Spinal cord (tissue), 10 donors: ENCODE data around the gene SLC25A21. TPM values are rescaled to one million over a fixed set of nuclear protein-coding genes. Genes with fewer than 3 reads are reported as not detected.

Experiments used
- DNase-seq, 6 donors: peaks; one replicate each; pipeline versions ENCODE4 v3.0.0 to v3.0.0-alpha.2; 2013 to 2015; ENCODE audit warnings: low spot score in 6 of 6, low read depth in 4 of 6
- H3K27ac ChIP-seq: one replicate; pipeline ENCODE4 v1.5.1; 2013; ENCODE audit warnings: low read depth, low read length, control low read depth
- H3K27me3 ChIP-seq: one replicate; pipeline ENCODE4 v1.6.1; 2013; ENCODE audit warnings: low read length; ENCODE audit not compliant: control insufficient read depth, insufficient read depth
- H3K36me3 ChIP-seq: one replicate; pipeline ENCODE4 v1.6.1; 2013; ENCODE audit warnings: low read length; ENCODE audit not compliant: control insufficient read depth, insufficient read depth
- H3K4me1 ChIP-seq: one replicate; pipeline ENCODE4 v1.6.1; 2013; ENCODE audit warnings: low read length; ENCODE audit not compliant: control insufficient read depth, insufficient read depth
- H3K4me3 ChIP-seq: one replicate; pipeline ENCODE4 v1.5.1; 2013; ENCODE audit warnings: low read depth, low read length, control low read depth
- H3K9me3 ChIP-seq: one replicate; pipeline ENCODE4 v1.6.1; 2013; ENCODE audit warnings: low read length; ENCODE audit not compliant: control insufficient read depth, insufficient read depth
- WGBS: methylation state at CpG from one replicate; pipeline ENCODE4 v1.1.5; 2013; ENCODE audit warnings: missing lambda C conversion rate; ENCODE audit not compliant: insufficient coverage; 5-methylcytosine and 5-hydroxymethylcytosine counted together
- polyA plus RNA-seq, 2 donors: library from polyadenylated mRNA; unstranded; fragments of 120-200 nt; gene quantifications; one replicate each; pipeline ENCODE4 v1.2.1, GENCODE V29; 2013; ENCODE audit not compliant: insufficient read length in 2 of 2
- total RNA-seq, 2 donors: library from RNA; depleted of rRNA in 1 of 2; stranded (reverse); fragments of 120-200 nt in 1 of 2; fragments of >200 nt in 1 of 2; gene quantifications; one replicate each; pipeline versions ENCODE4 v1.2.3 to v1.2.4, GENCODE V29; 2013 to 2014
- donor health status: healthy.

The SLC25A21 gene
- total and polyA plus RNA-seq, 4 donors: 0.99 to 4.5 (median 2.4) TPM

DNA sequence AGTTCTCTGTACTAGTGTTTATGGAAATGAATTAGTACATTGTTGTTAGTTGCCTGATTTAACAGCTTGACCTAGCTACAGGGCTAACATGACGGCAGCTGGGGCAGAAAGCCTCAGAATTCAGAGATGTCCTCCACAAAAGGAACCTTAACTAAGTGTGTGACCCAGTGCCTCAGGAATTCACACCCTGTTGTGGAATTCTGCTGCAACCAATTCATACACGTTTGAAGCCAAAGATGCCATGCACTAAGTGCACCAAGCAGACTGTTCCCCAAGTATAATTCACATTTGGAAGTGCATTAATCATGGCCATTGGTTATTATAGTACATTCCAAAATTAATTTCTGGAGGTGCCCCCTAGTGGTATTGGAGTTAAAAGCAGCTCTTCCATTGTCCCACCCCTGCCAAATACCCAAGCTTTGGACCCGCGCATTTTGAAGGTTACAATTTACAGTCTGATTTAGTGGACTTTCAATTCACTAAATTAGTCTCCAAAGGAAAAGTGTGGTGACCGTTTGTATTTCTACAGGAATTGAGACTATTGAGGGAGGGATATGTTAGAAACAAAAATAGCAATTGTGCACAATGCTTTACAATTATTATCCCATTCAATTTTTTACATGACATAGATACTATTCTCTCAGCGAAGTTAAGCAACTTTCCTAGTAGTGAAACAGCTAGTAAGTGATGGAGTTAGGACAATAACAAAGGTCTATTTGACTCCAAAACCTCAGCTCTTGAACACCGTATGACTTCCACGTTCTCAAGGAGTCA, 424.8 kb downstream of the SLC25A21 start:
- Histone ChIP-seq H3K9me3 (no peaks in the 10 kb centered on the region), H3K27me3 (no peaks in the 10 kb centered on the region), H3K36me3 (no peaks in the 10 kb centered on the region), H3K4me3 (no peak overlapping the region), H3K4me1 (no peaks in the 10 kb centered on the region), H3K27ac (no peak overlapping the region)
- 72% methylated on average over 3 of the region's 8 CpGs for WGBS
- DNase-seq: no peak

DNA sequence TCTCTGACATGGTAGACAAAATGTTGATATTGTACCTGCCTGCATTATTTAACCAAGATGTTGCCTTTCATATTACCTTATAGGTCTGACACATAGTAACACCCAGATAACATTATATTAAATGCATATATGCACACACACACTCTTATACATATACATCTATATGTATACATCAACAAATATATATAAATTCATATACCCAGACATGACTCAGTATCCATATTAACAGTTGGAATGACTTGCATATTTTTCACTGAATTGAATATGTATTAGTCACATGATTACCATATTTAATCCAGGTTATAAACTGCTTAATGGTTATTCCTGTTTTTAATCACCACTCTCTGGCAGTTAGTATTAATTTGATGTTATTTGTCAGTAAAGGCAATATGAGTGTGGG, 425.5 kb downstream of the SLC25A21 start:
- no peaks in the 10 kb centered on the region for H3K9me3 ChIP-seq
- H3K4me1 ChIP-seq: no peaks in the 10 kb centered on the region
- H3K4me3 ChIP-seq: no peak overlapping the region
- no peak for DNase-seq
- H3K27ac ChIP-seq: no peak overlapping the region
- no peaks in the 10 kb centered on the region for H3K36me3 ChIP-seq
- H3K27me3 ChIP-seq: no peaks in the 10 kb centered on the region

DNA sequence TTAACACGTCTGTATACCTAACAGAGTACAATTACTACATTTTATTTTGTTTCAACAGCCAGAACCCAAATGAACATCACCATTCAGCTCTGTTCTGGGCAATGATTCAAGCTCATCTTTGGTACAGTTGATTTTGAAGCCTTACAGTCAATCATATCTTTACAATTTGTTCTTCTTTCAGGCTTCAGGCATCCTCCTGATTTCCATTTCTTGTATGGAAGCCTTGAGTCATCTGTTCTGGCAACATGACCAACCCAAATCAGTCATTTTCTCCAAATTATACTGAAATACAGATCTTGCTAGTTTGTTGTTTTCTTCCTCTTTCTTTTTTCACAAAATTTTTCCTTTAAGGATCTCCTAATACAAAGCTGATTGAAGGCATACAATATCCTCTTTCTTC, 430.5 kb downstream of the SLC25A21 start:
- no peak for DNase-seq
- WGBS: 38% methylated on average over 1 of the region's 1 CpG
- H3K36me3 ChIP-seq: no peaks in the 10 kb centered on the region
- no peak overlapping the region for H3K27ac ChIP-seq
- no peaks in the 10 kb centered on the region for H3K4me1 ChIP-seq
- no peaks in the 10 kb centered on the region for H3K27me3 ChIP-seq
- H3K9me3 ChIP-seq: no peaks in the 10 kb centered on the region
- no peak overlapping the region for H3K4me3 ChIP-seq

DNA sequence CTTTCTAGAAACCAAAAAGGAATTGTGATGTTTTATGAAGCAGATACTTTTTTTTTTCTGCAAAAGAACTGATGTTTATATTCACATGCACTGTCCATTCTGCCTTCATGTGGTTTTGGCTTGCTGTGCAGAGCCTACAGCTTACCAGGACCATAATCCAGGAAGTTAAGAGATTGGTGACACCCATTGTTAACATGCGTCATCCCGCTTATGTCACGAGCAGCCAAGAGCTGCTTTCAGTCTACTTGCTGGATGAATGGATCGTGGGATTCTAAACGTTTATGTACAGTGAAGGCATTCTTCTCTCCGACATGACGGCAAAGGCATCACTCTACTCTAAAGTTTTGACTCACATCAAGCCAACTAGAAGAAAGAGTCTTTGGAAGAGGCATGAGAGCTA, 434.1 kb downstream of the SLC25A21 start:
- Histone ChIP-seq H3K27me3 (no peaks in the 10 kb centered on the region), H3K36me3 (no peaks in the 10 kb centered on the region), H3K4me1 (no peaks in the 10 kb centered on the region), H3K27ac (no peak overlapping the region), H3K4me3 (no peak overlapping the region), H3K9me3 (no peaks in the 10 kb centered on the region)
- no peak for DNase-seq
- 100% methylated on average over 1 of the region's 7 CpGs for WGBS

DNA sequence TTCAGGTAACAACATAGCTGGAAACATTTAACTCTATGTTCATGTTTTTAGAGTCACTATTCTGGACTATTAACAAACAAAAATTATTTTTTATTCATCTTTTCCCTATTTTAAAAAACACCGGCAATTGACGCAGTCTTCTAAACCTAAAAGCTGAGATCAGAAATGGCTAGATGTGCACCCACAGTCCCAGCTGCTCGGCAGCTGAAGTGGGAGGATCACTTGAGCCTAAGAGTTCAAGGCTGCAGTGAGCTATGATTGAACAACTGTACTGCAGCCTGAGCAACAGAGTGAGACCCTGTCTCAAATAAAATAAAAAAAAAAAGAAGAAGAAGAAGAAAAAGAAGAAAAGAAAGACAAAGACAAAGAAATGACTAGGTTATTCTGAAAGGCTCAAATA, 446.3 kb downstream of the SLC25A21 start:
- Histone ChIP-seq H3K36me3 (no peaks in the 10 kb centered on the region), H3K9me3 (no peaks in the 10 kb centered on the region), H3K27me3 (no peaks in the 10 kb centered on the region), H3K27ac (no peak overlapping the region), H3K4me1 (no peaks in the 10 kb centered on the region), H3K4me3 (no peak overlapping the region)
- WGBS: 60% methylated on average over 1 of the region's 3 CpGs
- no peak for DNase-seq

DNA sequence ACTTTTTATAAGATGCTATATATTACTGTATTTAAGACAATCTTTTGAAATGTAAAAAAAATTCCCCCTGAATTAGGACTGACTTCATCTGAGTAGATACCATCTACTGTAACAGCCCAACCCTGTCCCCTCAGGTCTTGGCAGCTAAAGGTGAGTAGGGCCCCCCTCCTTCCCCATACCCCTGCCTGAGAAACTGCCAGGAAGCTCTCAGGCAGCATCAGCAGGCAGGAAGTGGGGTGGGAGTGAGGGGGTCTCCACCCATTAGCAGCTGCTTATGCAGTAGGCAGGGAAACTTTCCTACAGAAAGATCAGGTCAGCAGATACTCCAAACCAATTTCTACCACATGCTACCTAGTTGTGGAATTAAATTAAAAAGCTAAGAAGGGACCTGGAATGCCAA, 448.2 kb downstream of the SLC25A21 start:
- Histone ChIP-seq H3K9me3 (no peaks in the 10 kb centered on the region), H3K4me3 (no peak overlapping the region), H3K27me3 (no peaks in the 10 kb centered on the region), H3K27ac (no peak overlapping the region), H3K4me1 (no peaks in the 10 kb centered on the region), H3K36me3 (no peaks in the 10 kb centered on the region)
- no peak for DNase-seq

DNA sequence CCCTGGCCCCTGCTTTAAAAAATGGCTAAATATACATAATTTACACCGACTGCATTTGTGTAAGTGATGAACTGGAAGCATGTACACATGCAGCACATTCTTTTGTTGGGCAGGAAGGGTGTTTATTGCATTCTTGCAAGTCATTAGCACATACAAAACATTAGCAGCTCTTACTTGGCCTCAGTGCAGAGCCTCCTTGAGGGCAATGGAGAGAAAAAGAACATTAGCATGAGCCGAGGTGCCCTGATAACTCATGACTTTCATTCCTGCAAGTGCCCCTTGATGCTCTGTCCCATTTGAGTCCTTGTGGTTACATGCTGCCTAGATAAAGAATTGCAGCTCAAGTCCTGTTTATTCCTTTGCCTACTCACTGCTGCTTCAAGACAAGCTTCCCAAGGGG, 448.9 kb downstream of the SLC25A21 start:
- H3K27me3 ChIP-seq: no peaks in the 10 kb centered on the region
- no peak for DNase-seq
- no peaks in the 10 kb centered on the region for H3K9me3 ChIP-seq
- H3K27ac ChIP-seq: no peak overlapping the region
- 71% methylated on average over 1 of the region's 2 CpGs for WGBS
- no peaks in the 10 kb centered on the region for H3K4me1 ChIP-seq
- H3K36me3 ChIP-seq: no peaks in the 10 kb centered on the region
- no peak overlapping the region for H3K4me3 ChIP-seq

DNA sequence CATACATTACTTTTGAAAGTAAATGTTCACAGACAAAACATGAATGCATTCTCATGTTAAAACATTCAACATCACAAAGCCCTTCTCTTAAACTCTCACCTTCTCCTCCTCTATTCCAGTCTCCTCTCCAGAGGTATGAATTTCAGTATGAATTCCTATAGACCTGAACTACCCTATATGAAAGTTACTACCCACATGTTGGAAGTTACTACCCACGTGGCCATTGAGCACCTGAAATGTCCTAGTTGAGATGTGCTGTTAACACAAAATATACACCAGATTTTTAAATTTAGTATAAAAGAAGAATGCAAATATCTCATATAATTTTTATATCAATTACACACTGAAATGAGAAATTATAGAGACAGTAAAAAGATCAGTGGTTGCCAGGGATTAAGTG, 450.5 kb downstream of the SLC25A21 start:
- no peak for DNase-seq
- Histone ChIP-seq H3K9me3 (no peaks in the 10 kb centered on the region), H3K4me1 (no peaks in the 10 kb centered on the region), H3K27ac (no peak overlapping the region), H3K36me3 (no peaks in the 10 kb centered on the region), H3K4me3 (no peak overlapping the region), H3K27me3 (no peaks in the 10 kb centered on the region)
- no CpG with 5 or more reads among the region's 1 CpG for WGBS

DNA sequence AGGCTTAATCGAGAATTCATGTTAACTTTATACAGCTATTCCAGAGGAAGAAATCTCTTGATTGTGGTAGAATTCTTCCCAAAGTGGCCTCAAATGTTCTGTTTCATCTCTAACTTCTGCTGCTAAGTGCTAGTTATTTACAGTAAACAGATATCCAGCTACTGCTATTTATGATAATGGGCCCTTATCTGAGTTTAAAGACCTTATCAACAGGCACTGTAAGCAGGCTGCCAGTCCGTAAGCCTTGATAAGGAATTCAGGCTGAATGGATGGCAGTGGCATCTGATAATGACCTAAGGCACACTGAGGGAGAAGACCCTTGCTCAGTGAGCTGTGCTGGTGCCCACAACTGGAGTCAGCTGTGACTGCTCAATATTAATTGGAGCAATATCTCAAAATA, 451.7 kb downstream of the SLC25A21 start:
- H3K4me3 ChIP-seq: no peak overlapping the region
- H3K36me3 ChIP-seq: no peaks in the 10 kb centered on the region
- no peaks in the 10 kb centered on the region for H3K27me3 ChIP-seq
- H3K4me1 ChIP-seq: no peaks in the 10 kb centered on the region
- WGBS: 100% methylated on average over 1 of the region's 2 CpGs
- DNase-seq: no peak
- H3K9me3 ChIP-seq: no peaks in the 10 kb centered on the region
- no peak overlapping the region for H3K27ac ChIP-seq

DNA sequence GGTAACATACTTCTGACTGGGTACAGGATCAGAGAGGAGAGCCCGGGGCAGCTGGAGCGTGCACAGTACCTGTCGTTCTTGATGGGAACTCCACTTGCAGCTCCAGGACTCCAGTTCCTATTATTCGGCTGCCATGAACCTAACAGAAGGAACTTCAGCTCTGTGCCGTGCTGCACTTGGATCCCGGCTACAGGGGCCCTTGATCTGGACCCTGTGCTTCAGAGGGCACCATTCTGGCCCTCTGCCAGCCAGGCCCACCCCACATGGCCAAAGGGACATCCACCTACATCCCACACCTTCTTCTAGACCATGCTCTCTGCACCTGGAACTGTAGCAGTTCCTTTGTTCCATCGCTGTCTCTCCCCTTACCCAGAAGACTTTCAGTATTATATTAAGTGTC, 452.6 kb downstream of the SLC25A21 start:
- H3K9me3 ChIP-seq: no peaks in the 10 kb centered on the region
- no peak overlapping the region for H3K27ac ChIP-seq
- DNase-seq: no peak
- no peaks in the 10 kb centered on the region for H3K36me3 ChIP-seq
- no peak overlapping the region for H3K4me3 ChIP-seq
- WGBS: 95% methylated on average over 6 of the region's 7 CpGs
- no peaks in the 10 kb centered on the region for H3K4me1 ChIP-seq
- H3K27me3 ChIP-seq: no peaks in the 10 kb centered on the region
